ENCODE data around the gene NKG7.

NKG7 gene

GRCh38 chr19:51361239-51361638 is 11.2 kb downstream of the NKG7 start:
- DNase-seq (ENCODE audit: low spot score): no peak

- no peak for DNase-seq (ENCODE audit: low spot score)
These were observed 13.2 kb downstream of the NKG7 start for GRCh38 chr19:51359294-51359693.

- no peak for DNase-seq (ENCODE audit: low spot score)
These were observed 14.5 kb downstream of the NKG7 start for GRCh38 chr19:51357952-51358351.

- DNase-seq (ENCODE audit: low spot score): no peak
These were observed 16.2 kb downstream of the NKG7 start for GRCh38 chr19:51356159-51356801.

- peak; percentile 56 for DNase-seq (ENCODE audit: low spot score)
These were observed 17.7 kb downstream of the NKG7 start for GRCh38 chr19:51354742-51355148.

- DNase-seq (ENCODE audit: low spot score): no peak
These were observed 18.2 kb downstream of the NKG7 start for GRCh38 chr19:51354103-51354741.

GRCh38 chr19:51352783-51353360 is 19.6 kb downstream of the NKG7 start:
- DNase-seq (ENCODE audit: low spot score): no peak

- DNase-seq (ENCODE audit: low spot score): no peak
These were observed 21.0 kb downstream of the NKG7 start for GRCh38 chr19:51351266-51351990.

- no peak for DNase-seq (ENCODE audit: low spot score)
These were observed 25.1 kb downstream of the NKG7 start for GRCh38 chr19:51347209-51347928.

- no peak for DNase-seq (ENCODE audit: low spot score)
These were observed 25.7 kb downstream of the NKG7 start for GRCh38 chr19:51346742-51347141.

- DNase-seq (ENCODE audit: low spot score): no peak
These were observed 27.3 kb downstream of the NKG7 start for GRCh38 chr19:51345076-51345620.

GRCh38 chr19:51342631-51343569 is 29.6 kb downstream of the NKG7 start:
- DNase-seq (ENCODE audit: low spot score): no peak

- no peak for DNase-seq (ENCODE audit: low spot score)
These were observed 30.4 kb downstream of the NKG7 start, which contains the start of gene VSIG10L for GRCh38 chr19:51341976-51342580. Gene VSIG10L (minus strand): TSS chr19:51342139. CDS start chr19:51342124, 15 bp downstream.

- DNase-seq (ENCODE audit: low spot score): no peak
These were observed 31.4 kb downstream of the NKG7 start for GRCh38 chr19:51341066-51341465.

- DNase-seq (ENCODE audit: low spot score): peak; percentile 96
These were observed 32.5 kb downstream of the NKG7 start for GRCh38 chr19:51339687-51340656.

- DNase-seq (ENCODE audit: low spot score): no peak
These were observed 33.2 kb downstream of the NKG7 start for GRCh38 chr19:51339313-51339686.

- peak; percentile 86 for DNase-seq (ENCODE audit: low spot score)
These were observed 33.7 kb downstream of the NKG7 start for GRCh38 chr19:51338563-51339312.

- no peak for DNase-seq (ENCODE audit: low spot score)
These were observed 34.4 kb downstream of the NKG7 start for GRCh38 chr19:51337861-51338562.

Measured in activated CD4-positive, alpha-beta T cell treated with anti-CD3 and anti-CD28 coated beads, Interleukin-2, Interleukin-4, amounts not matched to agents 100 ng/mL and 50 ng/mL, durations not matched to agents 16 hours and 8 hours (primary cell).